ENCODE data around the gene YIPF2. TPM values are rescaled to one million over a fixed set of nuclear protein-coding genes. Genes with fewer than 3 reads are reported as not detected.

YIPF2 gene
- total RNA-seq, 1 donor from 2014 or later, result 51.4 TPM

DNA sequence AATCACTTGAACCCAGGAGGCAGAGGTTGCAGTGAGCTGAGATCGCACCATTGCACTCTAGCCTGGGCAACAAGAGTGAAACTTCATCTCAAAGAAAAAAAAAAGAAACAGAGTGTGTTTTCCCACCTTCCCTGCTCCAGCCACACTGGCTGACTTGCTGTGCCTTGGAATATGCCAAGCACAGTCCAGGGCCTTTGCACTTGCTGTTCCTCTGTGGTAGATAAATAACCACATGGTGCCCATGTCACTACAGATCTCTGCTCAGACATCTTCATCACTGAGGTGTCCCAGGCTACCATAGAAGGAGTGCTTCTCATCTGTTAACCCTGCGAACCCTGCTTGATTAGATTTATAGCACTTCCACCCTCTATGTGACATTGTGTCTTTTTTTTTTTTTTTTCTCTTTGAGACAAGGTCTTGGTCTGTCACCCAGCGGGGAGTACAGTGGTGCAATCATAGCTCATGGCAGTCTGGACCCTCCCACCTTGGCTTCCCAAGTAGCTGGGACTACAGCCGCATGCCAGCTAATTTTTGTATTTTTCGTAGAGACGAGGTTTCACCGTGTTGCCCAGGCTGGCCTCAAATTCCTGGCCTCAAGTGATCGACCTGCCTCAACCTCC is 42.8 kb upstream of the YIPF2 start:
- Mint-ChIP-seq H3K4me3 (ENCODE audit: unreplicated experiment) (no peak overlapping the region), H3K36me3 (ENCODE audit: low read depth, unreplicated experiment) (peaks cover 8% of the 10 kb centered on the region), H3K27ac (ENCODE audit: unreplicated experiment) (peak overlapping the region; percentile 43), H3K9me3 (ENCODE audit: unreplicated experiment) (no peaks in the 10 kb centered on the region), H3K4me1 (ENCODE audit: unreplicated experiment) (peaks cover 14% of the 10 kb centered on the region), H3K27me3 (ENCODE audit: unreplicated experiment) (peaks cover 3% of the 10 kb centered on the region)
- DNase-seq (ENCODE audit: low spot score), result no peak
- TF ChIP-seq, protein P1, sequence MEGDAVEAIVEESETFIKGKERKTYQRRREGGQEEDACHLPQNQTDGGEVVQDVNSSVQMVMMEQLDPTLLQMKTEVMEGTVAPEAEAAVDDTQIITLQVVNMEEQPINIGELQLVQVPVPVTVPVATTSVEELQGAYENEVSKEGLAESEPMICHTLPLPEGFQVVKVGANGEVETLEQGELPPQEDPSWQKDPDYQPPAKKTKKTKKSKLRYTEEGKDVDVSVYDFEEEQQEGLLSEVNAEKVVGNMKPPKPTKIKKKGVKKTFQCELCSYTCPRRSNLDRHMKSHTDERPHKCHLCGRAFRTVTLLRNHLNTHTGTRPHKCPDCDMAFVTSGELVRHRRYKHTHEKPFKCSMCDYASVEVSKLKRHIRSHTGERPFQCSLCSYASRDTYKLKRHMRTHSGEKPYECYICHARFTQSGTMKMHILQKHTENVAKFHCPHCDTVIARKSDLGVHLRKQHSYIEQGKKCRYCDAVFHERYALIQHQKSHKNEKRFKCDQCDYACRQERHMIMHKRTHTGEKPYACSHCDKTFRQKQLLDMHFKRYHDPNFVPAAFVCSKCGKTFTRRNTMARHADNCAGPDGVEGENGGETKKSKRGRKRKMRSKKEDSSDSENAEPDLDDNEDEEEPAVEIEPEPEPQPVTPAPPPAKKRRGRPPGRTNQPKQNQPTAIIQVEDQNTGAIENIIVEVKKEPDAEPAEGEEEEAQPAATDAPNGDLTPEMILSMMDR (IDR thresholded peaks at IDR 0.05; ENCODE audit: unreplicated experiment), result no peak

DNA sequence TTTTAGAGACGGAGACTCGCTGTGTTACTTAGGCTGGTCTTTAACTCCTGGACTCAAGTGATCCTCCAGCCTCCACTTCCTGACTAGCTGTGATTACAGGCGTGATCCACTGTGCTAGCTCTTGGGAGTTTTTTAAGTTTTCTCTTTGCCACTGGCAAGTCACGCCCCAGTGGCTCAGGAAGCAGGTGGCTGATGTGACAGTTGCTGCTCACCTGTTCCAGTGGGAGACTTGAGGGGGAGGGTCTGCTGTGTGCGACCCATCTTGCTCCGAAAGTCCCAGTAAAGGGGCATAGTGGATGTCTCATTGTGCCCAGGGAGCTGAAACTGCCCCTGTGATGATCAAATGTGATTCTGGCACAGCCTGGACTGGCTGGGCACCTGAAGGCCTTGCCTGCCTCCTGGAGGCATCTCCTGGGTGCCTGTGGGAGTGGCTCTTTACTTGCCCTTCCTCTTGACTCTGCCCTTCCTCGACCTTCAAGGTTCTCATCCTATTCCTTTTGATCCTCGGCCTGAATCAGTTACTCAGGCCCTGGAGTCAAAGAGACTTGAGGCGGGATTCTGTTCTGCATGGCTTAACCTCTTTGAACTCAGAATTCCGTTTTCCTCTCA is 40.2 kb upstream of the YIPF2 start:
- H3K27ac Mint-ChIP-seq (ENCODE audit: unreplicated experiment), result no peak overlapping the region
- peaks cover 7% of the 10 kb centered on the region for H3K27me3 Mint-ChIP-seq (ENCODE audit: unreplicated experiment)
- no peaks in the 10 kb centered on the region for H3K9me3 Mint-ChIP-seq (ENCODE audit: unreplicated experiment)
- no peak overlapping the region for H3K4me3 Mint-ChIP-seq (ENCODE audit: unreplicated experiment)
- H3K4me1 Mint-ChIP-seq (ENCODE audit: unreplicated experiment), result peaks cover 15% of the 10 kb centered on the region
- no peak for DNase-seq (ENCODE audit: low spot score)
- TF ChIP-seq, protein P1 (IDR thresholded peaks at IDR 0.05; ENCODE audit: unreplicated experiment), result no peak
- peaks cover 15% of the 10 kb centered on the region for H3K36me3 Mint-ChIP-seq (ENCODE audit: low read depth, unreplicated experiment)

DNA sequence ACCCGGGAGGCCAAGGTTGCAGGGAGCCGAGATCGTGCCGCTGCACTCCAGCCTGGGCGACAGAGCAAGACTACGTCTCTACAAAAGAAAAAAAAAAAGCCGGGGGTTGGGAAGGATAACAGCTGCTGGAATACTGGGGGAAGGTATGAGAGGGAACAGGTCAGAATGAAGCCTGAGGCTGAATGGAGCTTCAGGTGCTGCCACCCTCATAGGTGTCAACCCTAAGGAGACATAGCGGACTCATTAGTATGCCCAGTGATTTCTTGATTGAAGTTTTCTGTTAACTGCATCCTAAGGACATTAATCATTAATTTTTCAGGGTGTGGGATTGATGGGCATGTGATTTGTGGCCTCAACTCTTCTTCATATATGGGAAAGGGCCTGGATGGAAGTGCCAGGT is 38.4 kb upstream of the YIPF2 start:
- peaks cover 19% of the 10 kb centered on the region for H3K36me3 Mint-ChIP-seq (ENCODE audit: low read depth, unreplicated experiment)

DNA sequence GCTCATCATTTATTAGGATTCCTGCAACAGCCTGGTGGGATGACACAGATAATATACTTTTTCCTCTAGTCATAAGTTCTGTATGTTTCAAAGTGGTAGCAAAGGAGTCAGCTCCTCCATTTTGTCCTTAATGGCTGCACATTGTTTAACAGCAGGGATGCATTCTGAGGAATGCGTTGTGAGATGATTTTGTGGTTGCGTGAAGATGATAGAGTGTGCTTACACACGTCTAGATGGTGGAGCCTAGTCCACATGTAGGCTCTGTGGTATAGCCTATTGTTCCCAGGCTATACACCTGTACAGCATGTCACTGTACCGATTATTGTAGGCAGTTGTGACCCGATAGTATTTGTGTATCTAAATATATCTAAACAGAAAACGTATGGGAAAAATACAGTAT is 37.0 kb upstream of the YIPF2 start:
- no peak overlapping the region for H3K27ac Mint-ChIP-seq (ENCODE audit: unreplicated experiment)
- H3K27me3 Mint-ChIP-seq (ENCODE audit: unreplicated experiment), result peaks cover 18% of the 10 kb centered on the region
- peaks cover 24% of the 10 kb centered on the region for H3K36me3 Mint-ChIP-seq (ENCODE audit: low read depth, unreplicated experiment)
- no peak for DNase-seq (ENCODE audit: low spot score)
- peak overlapping the region; percentile 14 for H3K4me3 Mint-ChIP-seq (ENCODE audit: unreplicated experiment)
- TF ChIP-seq, protein P1 (IDR thresholded peaks at IDR 0.05; ENCODE audit: unreplicated experiment), result no peak
- H3K9me3 Mint-ChIP-seq (ENCODE audit: unreplicated experiment), result no peaks in the 10 kb centered on the region
- H3K4me1 Mint-ChIP-seq (ENCODE audit: unreplicated experiment), result peaks cover 29% of the 10 kb centered on the region

More for the DNA sequence above, 38.4 kb upstream of the YIPF2 start:
- Mint-ChIP-seq H3K4me3 (ENCODE audit: unreplicated experiment) (peak overlapping the region; percentile 28), H3K27me3 (ENCODE audit: unreplicated experiment) (peaks cover 13% of the 10 kb centered on the region), H3K4me1 (ENCODE audit: unreplicated experiment) (peaks cover 25% of the 10 kb centered on the region), H3K9me3 (ENCODE audit: unreplicated experiment) (no peaks in the 10 kb centered on the region), H3K27ac (ENCODE audit: unreplicated experiment) (no peak overlapping the region)
- no peak for DNase-seq (ENCODE audit: low spot score)
- TF ChIP-seq, protein P1 (IDR thresholded peaks at IDR 0.05; ENCODE audit: unreplicated experiment), result no peak

DNA sequence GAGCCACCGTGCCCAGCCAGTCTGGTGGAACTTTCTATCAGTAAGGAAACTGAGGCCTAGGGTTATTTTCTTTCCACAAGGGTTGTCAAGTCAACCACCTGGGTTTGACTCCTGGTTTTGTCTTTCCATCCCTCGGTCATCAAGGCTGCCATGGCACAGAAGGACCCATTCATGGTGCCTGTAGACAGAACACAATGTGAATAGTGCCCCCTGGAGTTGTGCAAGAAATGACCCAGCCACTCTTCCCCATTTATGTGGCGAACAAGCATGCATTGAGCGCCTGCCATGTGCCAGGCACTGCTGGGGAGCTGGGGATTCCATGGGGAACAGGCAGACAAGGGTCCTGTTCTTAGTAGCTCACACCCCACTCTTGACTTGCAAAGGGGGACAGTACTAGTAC is 36.5 kb upstream of the YIPF2 start:
- TF ChIP-seq, protein P1 (IDR thresholded peaks at IDR 0.05; ENCODE audit: unreplicated experiment), result no peak
- no peak for DNase-seq (ENCODE audit: low spot score)
- Mint-ChIP-seq H3K27ac (ENCODE audit: unreplicated experiment) (no peak overlapping the region), H3K4me3 (ENCODE audit: unreplicated experiment) (no peak overlapping the region), H3K27me3 (ENCODE audit: unreplicated experiment) (peaks cover 21% of the 10 kb centered on the region), H3K4me1 (ENCODE audit: unreplicated experiment) (peaks cover 30% of the 10 kb centered on the region), H3K36me3 (ENCODE audit: low read depth, unreplicated experiment) (peaks cover 22% of the 10 kb centered on the region), H3K9me3 (ENCODE audit: unreplicated experiment) (no peaks in the 10 kb centered on the region)
